Neural progenitor cell (in vitro differentiated cells): ENCODE data around the gene KRTAP20-3. TPM values are rescaled to one million over a fixed set of nuclear protein-coding genes. Genes with fewer than 3 reads are reported as not detected.

Source experiments
- DNase-seq: peaks from one replicate; pipeline ENCODE4 v3.0.0-alpha.2; 2016; ENCODE audit warnings: low spot score
- H2AFZ ChIP-seq: fragments of 200-600 bp; sonication (generic); replicated peaks from 2 replicates; pipeline ENCODE4 v1.6.1; 2016; ENCODE audit warnings: antibody characterized with exemption
- H3F3A ChIP-seq: fragments of 200-600 bp; sonication (generic); 2 replicates; pipeline ENCODE4 v1.6.1; 2016; ENCODE audit warnings: antibody characterized with exemption, low read depth
- H3K27ac ChIP-seq: fragments of 200-600 bp; sonication (generic); 2 replicates; pipeline ENCODE4 v1.5.1; 2016; ENCODE audit warnings: mild to moderate bottlenecking
- H3K27me3 ChIP-seq: fragments of 200-600 bp; sonication (generic); 2 replicates; pipeline ENCODE4 v1.6.1; 2016; ENCODE audit warnings: mild to moderate bottlenecking, moderate library complexity
- H3K36me3 ChIP-seq: fragments of 200-600 bp; sonication (generic); 2 replicates; pipeline ENCODE4 v1.5.1; 2016
- H3K4me1 ChIP-seq: fragments of 200-600 bp; sonication (generic); 2 replicates; pipeline ENCODE4 v1.6.1; 2016; ENCODE audit warnings: mixed run types
- H3K4me2 ChIP-seq: fragments of 200-600 bp; sonication (generic); 2 replicates; pipeline ENCODE4 v1.6.1; 2016
- H3K4me3 ChIP-seq: fragments of 200-600 bp; sonication (generic); 2 replicates; pipeline ENCODE4 v1.5.1; 2016
- H3K79me2 ChIP-seq: fragments of 200-600 bp; sonication (generic); 2 replicates; pipeline ENCODE4 v1.6.1; 2016; ENCODE audit warnings: low read depth
- H3K9ac ChIP-seq: fragments of 200-600 bp; sonication (generic); 2 replicates; pipeline ENCODE4 v1.6.1; 2016
- H3K9me3 ChIP-seq: fragments of 200-600 bp; sonication (generic); 2 replicates; pipeline ENCODE4 v1.5.1; 2016; ENCODE audit warnings: low read depth
- H4K20me1 ChIP-seq: fragments of 200-600 bp; sonication (generic); 2 replicates; pipeline ENCODE4 v1.6.1; 2016; ENCODE audit warnings: low read depth
- H3K27ac Mint-ChIP-seq: 3 replicates; pipeline ENCODE4 v1.8.0; 2021; ENCODE audit warnings: mixed read lengths
- H3K27me3 Mint-ChIP-seq: 2 replicates; pipeline ENCODE4 v1.8.0; 2022; ENCODE audit warnings: low read depth, mild to moderate bottlenecking, inconsistent platforms, moderate library complexity, mixed read lengths; ENCODE audit not compliant: insufficient read depth
- H3K36me3 Mint-ChIP-seq: 3 replicates; pipeline ENCODE4 v1.8.0; 2021; ENCODE audit warnings: mixed read lengths
- H3K4me1 Mint-ChIP-seq: 3 replicates; pipeline ENCODE4 v1.8.0; 2021; ENCODE audit warnings: mixed read lengths
- H3K4me3 Mint-ChIP-seq: 3 replicates; pipeline ENCODE4 v1.8.0; 2021; ENCODE audit warnings: mild to moderate bottlenecking, moderate library complexity, mixed read lengths
- H3K9me3 Mint-ChIP-seq: 3 replicates; pipeline ENCODE4 v1.8.0; 2020; ENCODE audit warnings: mixed read lengths
- EZH2 ChIP-seq: fragments of 200-600 bp; sonication (generic); IDR thresholded peaks from 2 replicates; pipeline ENCODE4 v1.6.1; 2017; ENCODE audit warnings: antibody characterized with exemption, mild to moderate bottlenecking, moderate library complexity
- EZH2phosphoT487 ChIP-seq: fragments of 200-600 bp; sonication (generic); IDR thresholded peaks from 2 replicates; pipeline ENCODE4 v1.6.1; 2017; ENCODE audit warnings: antibody characterized with exemption
- total RNA-seq: library from RNA; depleted of rRNA; stranded (reverse); fragments of >200 nt; gene quantifications from 2 replicates; pipeline ENCODE4 v1.2.3, GENCODE V29; 2015; ENCODE audit warnings: low replicate concordance
- TF ChIP-seq, protein P1 (sequence below): fragments of 200-600 bp; sonication (generic); IDR thresholded peaks from 2 replicates; pipeline ENCODE4 v1.5.1; 2017; ENCODE audit warnings: antibody characterized with exemption, mild to moderate bottlenecking

The KRTAP20-3 gene
- total RNA-seq, 1 donor from 2014 or later: not detected

DNA sequence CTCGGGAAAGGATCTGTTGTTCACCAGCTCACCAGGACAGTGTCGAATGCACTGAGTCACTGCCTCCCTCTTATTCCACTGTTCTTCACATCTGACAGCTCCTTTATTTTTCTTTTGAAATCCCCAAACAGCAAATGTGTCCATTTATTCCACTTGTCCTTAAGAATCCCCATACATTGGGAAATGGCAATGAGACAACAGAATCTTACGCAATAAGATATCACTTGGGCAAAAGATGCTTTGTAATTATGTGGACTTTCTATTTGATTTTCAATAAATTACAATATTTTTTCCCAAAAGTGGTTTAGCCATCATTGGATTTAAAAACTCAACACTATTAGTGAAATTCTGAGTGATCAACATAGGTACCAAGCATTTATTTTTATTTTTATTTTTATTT lies 4.0 kb upstream of the KRTAP20-3 start:
- H3F3A ChIP-seq: no peaks in the 10 kb centered on the region
- no peaks in the 10 kb centered on the region for H3K36me3 ChIP-seq
- Mint-ChIP-seq H3K4me1 (no peaks in the 10 kb centered on the region), H3K4me3 (no peak overlapping the region), H3K27ac (no peak overlapping the region), H3K27me3 (peaks cover 2% of the 10 kb centered on the region), H3K36me3 (no peaks in the 10 kb centered on the region), H3K9me3 (no peaks in the 10 kb centered on the region)
- H3K9ac ChIP-seq: no peak overlapping the region
- no peak for DNase-seq
- no peak for TF ChIP-seq EZH2
- TF ChIP-seq, protein P1, sequence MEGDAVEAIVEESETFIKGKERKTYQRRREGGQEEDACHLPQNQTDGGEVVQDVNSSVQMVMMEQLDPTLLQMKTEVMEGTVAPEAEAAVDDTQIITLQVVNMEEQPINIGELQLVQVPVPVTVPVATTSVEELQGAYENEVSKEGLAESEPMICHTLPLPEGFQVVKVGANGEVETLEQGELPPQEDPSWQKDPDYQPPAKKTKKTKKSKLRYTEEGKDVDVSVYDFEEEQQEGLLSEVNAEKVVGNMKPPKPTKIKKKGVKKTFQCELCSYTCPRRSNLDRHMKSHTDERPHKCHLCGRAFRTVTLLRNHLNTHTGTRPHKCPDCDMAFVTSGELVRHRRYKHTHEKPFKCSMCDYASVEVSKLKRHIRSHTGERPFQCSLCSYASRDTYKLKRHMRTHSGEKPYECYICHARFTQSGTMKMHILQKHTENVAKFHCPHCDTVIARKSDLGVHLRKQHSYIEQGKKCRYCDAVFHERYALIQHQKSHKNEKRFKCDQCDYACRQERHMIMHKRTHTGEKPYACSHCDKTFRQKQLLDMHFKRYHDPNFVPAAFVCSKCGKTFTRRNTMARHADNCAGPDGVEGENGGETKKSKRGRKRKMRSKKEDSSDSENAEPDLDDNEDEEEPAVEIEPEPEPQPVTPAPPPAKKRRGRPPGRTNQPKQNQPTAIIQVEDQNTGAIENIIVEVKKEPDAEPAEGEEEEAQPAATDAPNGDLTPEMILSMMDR: no peak
- no peak for TF ChIP-seq EZH2phosphoT487
- H4K20me1 ChIP-seq: no peaks in the 10 kb centered on the region
- H3K27ac ChIP-seq: no peak overlapping the region
- H2AFZ ChIP-seq: no peak overlapping the region
- no peaks in the 10 kb centered on the region for H3K9me3 ChIP-seq
- no peaks in the 10 kb centered on the region for H3K4me1 ChIP-seq
- no peak overlapping the region for H3K4me2 ChIP-seq
- H3K79me2 ChIP-seq: no peaks in the 10 kb centered on the region
- H3K27me3 ChIP-seq: no peaks in the 10 kb centered on the region
- no peak overlapping the region for H3K4me3 ChIP-seq

DNA sequence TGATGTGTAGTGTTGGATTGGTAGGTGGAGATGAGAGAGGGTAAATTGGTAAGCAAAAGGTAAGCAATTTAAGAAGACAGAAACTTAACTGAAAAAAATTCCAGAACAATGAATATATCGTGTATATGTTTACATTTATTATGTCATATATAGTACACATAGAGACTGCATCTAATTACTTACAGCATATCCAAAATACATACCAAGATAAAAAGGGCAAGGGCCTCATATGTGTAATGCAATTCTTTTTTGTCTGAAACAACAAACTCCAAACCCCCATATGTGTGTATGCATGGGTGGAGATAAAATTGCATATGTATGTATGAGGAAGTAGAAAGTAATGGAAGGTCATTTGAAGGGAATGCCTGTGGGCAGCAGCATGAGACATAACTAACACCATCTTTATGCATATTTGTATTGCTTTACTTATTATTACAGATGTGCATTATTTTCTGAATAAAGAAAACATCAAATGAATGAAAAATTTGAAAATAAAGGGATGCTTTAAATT lies 4.3 kb downstream of the KRTAP20-3 start:
- H3K27me3 Mint-ChIP-seq: peaks cover 2% of the 10 kb centered on the region

DNA sequence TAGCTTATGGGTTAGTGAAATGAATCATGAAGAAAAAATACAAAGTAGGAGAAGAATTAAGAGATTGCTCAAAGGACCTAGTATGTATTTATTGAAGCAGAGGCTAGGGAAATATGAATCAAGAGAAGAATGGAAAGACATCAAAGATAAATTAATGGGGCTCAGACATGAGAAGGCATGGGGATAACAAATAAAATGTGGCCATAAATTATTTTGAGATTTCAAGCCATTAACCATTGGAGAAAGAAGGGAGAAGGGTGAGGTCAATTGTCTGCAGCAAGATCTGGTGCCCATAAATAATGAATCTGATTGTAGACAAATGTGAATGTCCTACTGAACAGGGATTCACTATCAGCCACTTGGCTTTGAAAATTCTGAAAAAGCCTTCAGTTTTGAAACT lies 10.2 kb downstream of the KRTAP20-3 start:
- Histone ChIP-seq H3K9me3 (peaks cover 9% of the 10 kb centered on the region), H3K36me3 (no peaks in the 10 kb centered on the region), H2AFZ (no peak overlapping the region), H3K4me3 (no peak overlapping the region), H3K27me3 (no peaks in the 10 kb centered on the region), H4K20me1 (no peaks in the 10 kb centered on the region), H3K9ac (no peak overlapping the region), H3K27ac (no peak overlapping the region), H3K79me2 (no peaks in the 10 kb centered on the region), H3K4me1 (no peaks in the 10 kb centered on the region), H3F3A (no peaks in the 10 kb centered on the region), H3K4me2 (no peak overlapping the region)
- no peaks in the 10 kb centered on the region for H3K9me3 Mint-ChIP-seq
- TF ChIP-seq, protein P1: no peak
- TF ChIP-seq EZH2phosphoT487 (no peak), EZH2 (no peak)
- no peaks in the 10 kb centered on the region for H3K4me1 Mint-ChIP-seq
- H3K27ac Mint-ChIP-seq: no peak overlapping the region
- peaks cover 2% of the 10 kb centered on the region for H3K27me3 Mint-ChIP-seq
- DNase-seq: no peak
- no peak overlapping the region for H3K4me3 Mint-ChIP-seq
- H3K36me3 Mint-ChIP-seq: no peaks in the 10 kb centered on the region

More for the DNA sequence above, 4.3 kb downstream of the KRTAP20-3 start:
- no peak overlapping the region for H3K9ac ChIP-seq
- no peaks in the 10 kb centered on the region for H3K36me3 ChIP-seq
- H3K4me3 Mint-ChIP-seq: no peak overlapping the region
- no peak overlapping the region for H3K27ac Mint-ChIP-seq
- no peaks in the 10 kb centered on the region for H3K36me3 Mint-ChIP-seq
- no peaks in the 10 kb centered on the region for H3K4me1 Mint-ChIP-seq
- peaks cover 3% of the 10 kb centered on the region for H3K9me3 ChIP-seq
- no peaks in the 10 kb centered on the region for H3K79me2 ChIP-seq
- H3K27ac ChIP-seq: no peak overlapping the region
- no peaks in the 10 kb centered on the region for H3K27me3 ChIP-seq
- no peak for DNase-seq
- no peaks in the 10 kb centered on the region for H4K20me1 ChIP-seq
- H2AFZ ChIP-seq: no peak overlapping the region
- H3K4me3 ChIP-seq: no peak overlapping the region
- H3K4me1 ChIP-seq: no peaks in the 10 kb centered on the region
- no peak for TF ChIP-seq EZH2
- TF ChIP-seq EZH2phosphoT487: no peak
- TF ChIP-seq, protein P1: no peak
- no peaks in the 10 kb centered on the region for H3K9me3 Mint-ChIP-seq
- H3K4me2 ChIP-seq: no peak overlapping the region
- no peaks in the 10 kb centered on the region for H3F3A ChIP-seq
